WTC11 (cell line): ENCODE data around the gene DCUN1D2.

Experiments
- ATF1 ChIP-seq: sonication (generic); formaldehyde crosslinking; IDR thresholded peaks from 2 replicates; pipeline ENCODE4 v1.8.1; 2023; ENCODE audit warnings: mild to moderate bottlenecking, moderate library complexity, missing genetic modification reagents
- ESRRA ChIP-seq: sonication (generic); formaldehyde crosslinking; IDR thresholded peaks from 2 replicates; pipeline ENCODE4 v1.8.1; 2022; ENCODE audit warnings: mild to moderate bottlenecking, missing genetic modification reagents, borderline replicate concordance
- GRHL2 ChIP-seq: fragments of 250-450 bp; sonication (Bioruptor Pico); IDR thresholded peaks from 2 replicates; pipeline ENCODE4 v1.8.0; 2022; ENCODE audit warnings: mild to moderate bottlenecking, moderate library complexity; ENCODE audit not compliant: insufficient replicate concordance, severe bottlenecking
- NFYB ChIP-seq: sonication (generic); formaldehyde crosslinking; conservative IDR thresholded peaks from 2 replicates; pipeline ENCODE4 v1.8.0; 2022; ENCODE audit warnings: low read depth, missing genetic modification reagents
- TCF7 ChIP-seq: sonication (generic); formaldehyde crosslinking; IDR thresholded peaks from 2 replicates; pipeline ENCODE4 v1.8.0; 2022; ENCODE audit warnings: mild to moderate bottlenecking, low read depth, missing genetic modification reagents, moderate library complexity
- TF ChIP-seq, protein P1 (sequence below): fragments of 200-600 bp; IDR thresholded peaks from 2 replicates; pipeline ENCODE4 v1.8.0; 2022; ENCODE audit warnings: antibody characterized with exemption
- TF ChIP-seq, protein P2 (sequence below): sonication (generic); formaldehyde crosslinking; IDR thresholded peaks from 2 replicates; pipeline ENCODE4 v1.8.1; 2023; ENCODE audit warnings: mild to moderate bottlenecking, missing genetic modification reagents
- TF ChIP-seq, protein P3 (sequence below): sonication (generic); formaldehyde crosslinking; IDR thresholded peaks from 2 replicates; pipeline ENCODE4 v1.8.0; 2022; ENCODE audit warnings: mild to moderate bottlenecking, missing genetic modification reagents
- TF ChIP-seq, protein P4 (sequence below): fragments of 250-450 bp; sonication (Bioruptor Pico); IDR thresholded peaks from 2 replicates; pipeline ENCODE4 v1.9.0; 2021; ENCODE audit warnings: mild to moderate bottlenecking, borderline replicate concordance

DNA sequence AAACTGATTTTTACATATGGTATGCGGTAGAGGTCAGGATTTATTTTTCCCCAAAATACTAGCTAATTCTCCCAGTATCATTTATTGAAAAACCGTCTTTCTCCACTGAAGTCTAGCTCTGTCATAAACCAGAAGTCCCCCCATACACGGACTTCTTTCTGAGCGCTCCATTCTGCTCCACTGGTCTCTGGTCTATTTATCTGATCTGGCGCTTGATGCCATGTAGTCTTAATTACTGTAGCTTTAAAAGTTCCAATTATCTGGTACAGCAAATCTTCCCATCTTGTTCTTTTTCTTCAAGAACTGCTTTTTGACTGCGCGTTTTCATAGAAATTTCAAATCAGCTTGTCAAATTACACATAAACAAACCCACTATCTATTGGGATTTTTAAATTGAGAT is 13.7 kb downstream of the DCUN1D2 start:
- TF ChIP-seq ATF1 (CRISPR knock-in tag) (no peak), ESRRA (CRISPR knock-in tag) (no peak), GRHL2 (CRISPR knock-in tag) (no peak), TCF7 (CRISPR knock-in tag) (no peak), NFYB (CRISPR knock-in tag) (no peak)
- TF ChIP-seq, protein P1, sequence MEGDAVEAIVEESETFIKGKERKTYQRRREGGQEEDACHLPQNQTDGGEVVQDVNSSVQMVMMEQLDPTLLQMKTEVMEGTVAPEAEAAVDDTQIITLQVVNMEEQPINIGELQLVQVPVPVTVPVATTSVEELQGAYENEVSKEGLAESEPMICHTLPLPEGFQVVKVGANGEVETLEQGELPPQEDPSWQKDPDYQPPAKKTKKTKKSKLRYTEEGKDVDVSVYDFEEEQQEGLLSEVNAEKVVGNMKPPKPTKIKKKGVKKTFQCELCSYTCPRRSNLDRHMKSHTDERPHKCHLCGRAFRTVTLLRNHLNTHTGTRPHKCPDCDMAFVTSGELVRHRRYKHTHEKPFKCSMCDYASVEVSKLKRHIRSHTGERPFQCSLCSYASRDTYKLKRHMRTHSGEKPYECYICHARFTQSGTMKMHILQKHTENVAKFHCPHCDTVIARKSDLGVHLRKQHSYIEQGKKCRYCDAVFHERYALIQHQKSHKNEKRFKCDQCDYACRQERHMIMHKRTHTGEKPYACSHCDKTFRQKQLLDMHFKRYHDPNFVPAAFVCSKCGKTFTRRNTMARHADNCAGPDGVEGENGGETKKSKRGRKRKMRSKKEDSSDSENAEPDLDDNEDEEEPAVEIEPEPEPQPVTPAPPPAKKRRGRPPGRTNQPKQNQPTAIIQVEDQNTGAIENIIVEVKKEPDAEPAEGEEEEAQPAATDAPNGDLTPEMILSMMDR = no peak
- TF ChIP-seq, protein P2, sequence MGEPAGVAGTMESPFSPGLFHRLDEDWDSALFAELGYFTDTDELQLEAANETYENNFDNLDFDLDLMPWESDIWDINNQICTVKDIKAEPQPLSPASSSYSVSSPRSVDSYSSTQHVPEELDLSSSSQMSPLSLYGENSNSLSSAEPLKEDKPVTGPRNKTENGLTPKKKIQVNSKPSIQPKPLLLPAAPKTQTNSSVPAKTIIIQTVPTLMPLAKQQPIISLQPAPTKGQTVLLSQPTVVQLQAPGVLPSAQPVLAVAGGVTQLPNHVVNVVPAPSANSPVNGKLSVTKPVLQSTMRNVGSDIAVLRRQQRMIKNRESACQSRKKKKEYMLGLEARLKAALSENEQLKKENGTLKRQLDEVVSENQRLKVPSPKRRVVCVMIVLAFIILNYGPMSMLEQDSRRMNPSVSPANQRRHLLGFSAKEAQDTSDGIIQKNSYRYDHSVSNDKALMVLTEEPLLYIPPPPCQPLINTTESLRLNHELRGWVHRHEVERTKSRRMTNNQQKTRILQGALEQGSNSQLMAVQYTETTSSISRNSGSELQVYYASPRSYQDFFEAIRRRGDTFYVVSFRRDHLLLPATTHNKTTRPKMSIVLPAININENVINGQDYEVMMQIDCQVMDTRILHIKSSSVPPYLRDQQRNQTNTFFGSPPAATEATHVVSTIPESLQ (CRISPR knock-in tag) = no peak
- TF ChIP-seq, protein P3, sequence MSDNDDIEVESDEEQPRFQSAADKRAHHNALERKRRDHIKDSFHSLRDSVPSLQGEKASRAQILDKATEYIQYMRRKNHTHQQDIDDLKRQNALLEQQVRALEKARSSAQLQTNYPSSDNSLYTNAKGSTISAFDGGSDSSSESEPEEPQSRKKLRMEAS (CRISPR knock-in tag) = no peak
- TF ChIP-seq, protein P4, sequence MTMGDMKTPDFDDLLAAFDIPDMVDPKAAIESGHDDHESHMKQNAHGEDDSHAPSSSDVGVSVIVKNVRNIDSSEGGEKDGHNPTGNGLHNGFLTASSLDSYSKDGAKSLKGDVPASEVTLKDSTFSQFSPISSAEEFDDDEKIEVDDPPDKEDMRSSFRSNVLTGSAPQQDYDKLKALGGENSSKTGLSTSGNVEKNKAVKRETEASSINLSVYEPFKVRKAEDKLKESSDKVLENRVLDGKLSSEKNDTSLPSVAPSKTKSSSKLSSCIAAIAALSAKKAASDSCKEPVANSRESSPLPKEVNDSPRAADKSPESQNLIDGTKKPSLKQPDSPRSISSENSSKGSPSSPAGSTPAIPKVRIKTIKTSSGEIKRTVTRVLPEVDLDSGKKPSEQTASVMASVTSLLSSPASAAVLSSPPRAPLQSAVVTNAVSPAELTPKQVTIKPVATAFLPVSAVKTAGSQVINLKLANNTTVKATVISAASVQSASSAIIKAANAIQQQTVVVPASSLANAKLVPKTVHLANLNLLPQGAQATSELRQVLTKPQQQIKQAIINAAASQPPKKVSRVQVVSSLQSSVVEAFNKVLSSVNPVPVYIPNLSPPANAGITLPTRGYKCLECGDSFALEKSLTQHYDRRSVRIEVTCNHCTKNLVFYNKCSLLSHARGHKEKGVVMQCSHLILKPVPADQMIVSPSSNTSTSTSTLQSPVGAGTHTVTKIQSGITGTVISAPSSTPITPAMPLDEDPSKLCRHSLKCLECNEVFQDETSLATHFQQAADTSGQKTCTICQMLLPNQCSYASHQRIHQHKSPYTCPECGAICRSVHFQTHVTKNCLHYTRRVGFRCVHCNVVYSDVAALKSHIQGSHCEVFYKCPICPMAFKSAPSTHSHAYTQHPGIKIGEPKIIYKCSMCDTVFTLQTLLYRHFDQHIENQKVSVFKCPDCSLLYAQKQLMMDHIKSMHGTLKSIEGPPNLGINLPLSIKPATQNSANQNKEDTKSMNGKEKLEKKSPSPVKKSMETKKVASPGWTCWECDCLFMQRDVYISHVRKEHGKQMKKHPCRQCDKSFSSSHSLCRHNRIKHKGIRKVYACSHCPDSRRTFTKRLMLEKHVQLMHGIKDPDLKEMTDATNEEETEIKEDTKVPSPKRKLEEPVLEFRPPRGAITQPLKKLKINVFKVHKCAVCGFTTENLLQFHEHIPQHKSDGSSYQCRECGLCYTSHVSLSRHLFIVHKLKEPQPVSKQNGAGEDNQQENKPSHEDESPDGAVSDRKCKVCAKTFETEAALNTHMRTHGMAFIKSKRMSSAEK (CRISPR knock-in tag) = no peak
